K562 (cell line): ENCODE results near the gene OR6K2. TPM values are rescaled to one million over a fixed set of nuclear protein-coding genes. Genes with fewer than 3 reads are reported as not detected.

Source experiments
- C11orf30 ChIP-seq: fragments of 450-650 bp; IDR thresholded peaks from 2 replicates; pipeline ENCODE4 v1.6.1; 2016; ENCODE audit warnings: low read depth, mild to moderate bottlenecking
- GATAD2A ChIP-seq: fragments of 450-650 bp; IDR thresholded peaks from 2 replicates; pipeline ENCODE4 v1.6.1; 2017
- HCFC1 ChIP-seq: IDR thresholded peaks from 2 replicates; pipeline ENCODE4 v1.6.1; 2012; ENCODE audit warnings: low read depth, low read length, improper control_type of control experiment
- LEF1 ChIP-seq: fragments of 450-650 bp; IDR thresholded peaks from 2 replicates; pipeline ENCODE4 v1.6.1; 2016; ENCODE audit warnings: mild to moderate bottlenecking
- MAFF ChIP-seq: IDR thresholded peaks from 2 replicates; pipeline ENCODE4 v1.6.1; 2012; ENCODE audit warnings: low read length, improper control_type of control experiment
- NFE2L1 ChIP-seq: fragments of 450-650 bp; IDR thresholded peaks from 2 replicates; pipeline ENCODE4 v1.6.1; 2016; ENCODE audit warnings: missing genetic modification characterization, low read depth, mild to moderate bottlenecking, missing compliant biosample characterization, moderate library complexity, borderline replicate concordance
- NFIC ChIP-seq: fragments of 450-650 bp; IDR thresholded peaks from 2 replicates; pipeline ENCODE4 v1.6.1; 2017; ENCODE audit warnings: mild to moderate bottlenecking, inconsistent platforms
- POLR2A ChIP-seq: fragments of 450-650 bp; conservative IDR thresholded peaks from 2 replicates; pipeline ENCODE4 v1.6.1; 2016
- TAF9B ChIP-seq: fragments of 450-650 bp; IDR thresholded peaks from 2 replicates; pipeline ENCODE4 v1.6.1; 2018; ENCODE audit warnings: mild to moderate bottlenecking; ENCODE audit not compliant: partially characterized antibody
- THRAP3 ChIP-seq: fragments of 450-650 bp; IDR thresholded peaks from 2 replicates; pipeline ENCODE4 v1.6.1; 2016; ENCODE audit warnings: mild to moderate bottlenecking, inconsistent platforms, borderline replicate concordance
- ZNF584 ChIP-seq: fragments of 200-800 bp; sonication (Bioruptor generic); IDR thresholded peaks from 2 replicates; pipeline ENCODE4 v1.6.1; 2016; ENCODE audit warnings: low read depth, mild to moderate bottlenecking, missing genetic modification characterization, missing compliant biosample characterization
- polyA plus RNA-seq, 8 experiments: library from polyadenylated mRNA; depleted of rRNA in 4 of 8; stranded (reverse) in 5 of 8; unstranded in 3 of 8; fragments of >200 nt; fragmentation: Nextera tagmentation in 2 of 8; fragmentation: Illumina TruSeq in 1 of 8; extraction: Ambion mirVana in 2 of 8; extraction: Trizol in 1 of 8; gene quantifications; 2 replicates each; pipeline versions ENCODE4 v1.2.1 to v1.2.3, GENCODE V29; 2011 to 2014; ENCODE audit warnings: inconsistent platforms in 1 of 8, missing spikeins in 1 of 8
- total RNA-seq, 7 experiments: library from RNA; depleted of rRNA in 6 of 7; stranded (reverse); fragments of >200 nt in 6 of 7; fragmentation: Illumina TruSeq in 2 of 7; extraction: Trizol in 2 of 7; gene quantifications; 2 replicates each; pipeline versions ENCODE4 v1.2.1 to v1.2.3, GENCODE V29; 2011 to 2021; ENCODE audit warnings: low replicate concordance in 1 of 7
- TF ChIP-seq, protein P1 (sequence below), 2 experiments: fragments of 450-650 bp; IDR thresholded peaks; 2 replicates each; pipeline ENCODE4 v1.6.1; 2018; ENCODE audit warnings: mild to moderate bottlenecking in 2 of 2, low read depth in 1 of 2; ENCODE audit not compliant: partially characterized antibody in 2 of 2
- TF ChIP-seq, protein P2 (sequence below): sonication (generic); formaldehyde crosslinking; IDR thresholded peaks from 2 replicates; pipeline ENCODE4 v1.8.0; 2022; ENCODE audit warnings: missing genetic modification reagents, mild to moderate bottlenecking, moderate library complexity, borderline replicate concordance
- TF ChIP-seq, protein P3 (sequence below): fragments of 450-650 bp; IDR thresholded peaks from 2 replicates; pipeline ENCODE4 v1.6.1; 2018; ENCODE audit not compliant: partially characterized antibody
- TF ChIP-seq, protein P4 (sequence below), 2 experiments: fragments of 450-650 bp; IDR thresholded peaks; 2 replicates each; pipeline ENCODE4 v1.6.1; 2016
- TF ChIP-seq, protein P5 (sequence below): fragments of 450-650 bp; IDR thresholded peaks from 2 replicates; pipeline ENCODE4 v1.6.1; 2016; ENCODE audit warnings: low read depth, mild to moderate bottlenecking, moderate library complexity

OR6K2 gene
- total and polyA plus RNA-seq, 9 of the 15 experiments (the other 6 are each of a cell fraction or from before 2014, with no cell fraction given): not detected

GRCh38 chr1:158686111-158687009, 14.1 kb downstream of the OR6K2 start, which contains the start of gene SPTA1 (continued):
- TF ChIP-seq, protein P1, sequence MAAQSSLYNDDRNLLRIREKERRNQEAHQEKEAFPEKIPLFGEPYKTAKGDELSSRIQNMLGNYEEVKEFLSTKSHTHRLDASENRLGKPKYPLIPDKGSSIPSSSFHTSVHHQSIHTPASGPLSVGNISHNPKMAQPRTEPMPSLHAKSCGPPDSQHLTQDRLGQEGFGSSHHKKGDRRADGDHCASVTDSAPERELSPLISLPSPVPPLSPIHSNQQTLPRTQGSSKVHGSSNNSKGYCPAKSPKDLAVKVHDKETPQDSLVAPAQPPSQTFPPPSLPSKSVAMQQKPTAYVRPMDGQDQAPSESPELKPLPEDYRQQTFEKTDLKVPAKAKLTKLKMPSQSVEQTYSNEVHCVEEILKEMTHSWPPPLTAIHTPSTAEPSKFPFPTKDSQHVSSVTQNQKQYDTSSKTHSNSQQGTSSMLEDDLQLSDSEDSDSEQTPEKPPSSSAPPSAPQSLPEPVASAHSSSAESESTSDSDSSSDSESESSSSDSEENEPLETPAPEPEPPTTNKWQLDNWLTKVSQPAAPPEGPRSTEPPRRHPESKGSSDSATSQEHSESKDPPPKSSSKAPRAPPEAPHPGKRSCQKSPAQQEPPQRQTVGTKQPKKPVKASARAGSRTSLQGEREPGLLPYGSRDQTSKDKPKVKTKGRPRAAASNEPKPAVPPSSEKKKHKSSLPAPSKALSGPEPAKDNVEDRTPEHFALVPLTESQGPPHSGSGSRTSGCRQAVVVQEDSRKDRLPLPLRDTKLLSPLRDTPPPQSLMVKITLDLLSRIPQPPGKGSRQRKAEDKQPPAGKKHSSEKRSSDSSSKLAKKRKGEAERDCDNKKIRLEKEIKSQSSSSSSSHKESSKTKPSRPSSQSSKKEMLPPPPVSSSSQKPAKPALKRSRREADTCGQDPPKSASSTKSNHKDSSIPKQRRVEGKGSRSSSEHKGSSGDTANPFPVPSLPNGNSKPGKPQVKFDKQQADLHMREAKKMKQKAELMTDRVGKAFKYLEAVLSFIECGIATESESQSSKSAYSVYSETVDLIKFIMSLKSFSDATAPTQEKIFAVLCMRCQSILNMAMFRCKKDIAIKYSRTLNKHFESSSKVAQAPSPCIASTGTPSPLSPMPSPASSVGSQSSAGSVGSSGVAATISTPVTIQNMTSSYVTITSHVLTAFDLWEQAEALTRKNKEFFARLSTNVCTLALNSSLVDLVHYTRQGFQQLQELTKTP (IDR thresholded peaks at IDR 0.05; ENCODE audit: low read depth in 1 of 2, partially characterized antibody in 2 of 2): peak; percentile 64 to 76
- peak; percentile 75; the same call in 1 of the 2 replicates for TF ChIP-seq GATAD2A
- TF ChIP-seq, protein P2, sequence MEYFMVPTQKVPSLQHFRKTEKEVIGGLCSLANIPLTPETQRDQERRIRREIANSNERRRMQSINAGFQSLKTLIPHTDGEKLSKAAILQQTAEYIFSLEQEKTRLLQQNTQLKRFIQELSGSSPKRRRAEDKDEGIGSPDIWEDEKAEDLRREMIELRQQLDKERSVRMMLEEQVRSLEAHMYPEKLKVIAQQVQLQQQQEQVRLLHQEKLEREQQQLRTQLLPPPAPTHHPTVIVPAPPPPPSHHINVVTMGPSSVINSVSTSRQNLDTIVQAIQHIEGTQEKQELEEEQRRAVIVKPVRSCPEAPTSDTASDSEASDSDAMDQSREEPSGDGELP (CRISPR knock-in tag): peak; percentile 25; the same call in 1 of the 2 replicates
- TF ChIP-seq, protein P3, sequence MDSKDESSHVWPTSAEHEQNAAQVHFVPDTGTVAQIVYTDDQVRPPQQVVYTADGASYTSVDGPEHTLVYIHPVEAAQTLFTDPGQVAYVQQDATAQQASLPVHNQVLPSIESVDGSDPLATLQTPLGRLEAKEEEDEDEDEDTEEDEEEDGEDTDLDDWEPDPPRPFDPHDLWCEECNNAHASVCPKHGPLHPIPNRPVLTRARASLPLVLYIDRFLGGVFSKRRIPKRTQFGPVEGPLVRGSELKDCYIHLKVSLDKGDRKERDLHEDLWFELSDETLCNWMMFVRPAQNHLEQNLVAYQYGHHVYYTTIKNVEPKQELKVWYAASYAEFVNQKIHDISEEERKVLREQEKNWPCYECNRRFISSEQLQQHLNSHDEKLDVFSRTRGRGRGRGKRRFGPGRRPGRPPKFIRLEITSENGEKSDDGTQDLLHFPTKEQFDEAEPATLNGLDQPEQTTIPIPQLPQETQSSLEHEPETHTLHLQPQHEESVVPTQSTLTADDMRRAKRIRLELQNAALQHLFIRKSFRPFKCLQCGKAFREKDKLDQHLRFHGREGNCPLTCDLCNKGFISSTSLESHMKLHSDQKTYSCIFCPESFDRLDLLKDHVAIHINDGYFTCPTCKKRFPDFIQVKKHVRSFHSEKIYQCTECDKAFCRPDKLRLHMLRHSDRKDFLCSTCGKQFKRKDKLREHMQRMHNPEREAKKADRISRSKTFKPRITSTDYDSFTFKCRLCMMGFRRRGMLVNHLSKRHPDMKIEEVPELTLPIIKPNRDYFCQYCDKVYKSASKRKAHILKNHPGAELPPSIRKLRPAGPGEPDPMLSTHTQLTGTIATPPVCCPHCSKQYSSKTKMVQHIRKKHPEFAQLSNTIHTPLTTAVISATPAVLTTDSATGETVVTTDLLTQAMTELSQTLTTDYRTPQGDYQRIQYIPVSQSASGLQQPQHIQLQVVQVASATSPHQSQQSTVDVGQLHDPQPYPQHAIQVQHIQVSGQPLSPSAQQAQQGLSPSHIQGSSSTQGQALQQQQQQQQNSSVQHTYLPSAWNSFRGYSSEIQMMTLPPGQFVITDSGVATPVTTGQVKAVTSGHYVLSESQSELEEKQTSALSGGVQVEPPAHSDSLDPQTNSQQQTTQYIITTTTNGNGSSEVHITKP: peak; percentile 63
- TF ChIP-seq MAFF: peak; percentile 99
- TF ChIP-seq, protein P4, sequence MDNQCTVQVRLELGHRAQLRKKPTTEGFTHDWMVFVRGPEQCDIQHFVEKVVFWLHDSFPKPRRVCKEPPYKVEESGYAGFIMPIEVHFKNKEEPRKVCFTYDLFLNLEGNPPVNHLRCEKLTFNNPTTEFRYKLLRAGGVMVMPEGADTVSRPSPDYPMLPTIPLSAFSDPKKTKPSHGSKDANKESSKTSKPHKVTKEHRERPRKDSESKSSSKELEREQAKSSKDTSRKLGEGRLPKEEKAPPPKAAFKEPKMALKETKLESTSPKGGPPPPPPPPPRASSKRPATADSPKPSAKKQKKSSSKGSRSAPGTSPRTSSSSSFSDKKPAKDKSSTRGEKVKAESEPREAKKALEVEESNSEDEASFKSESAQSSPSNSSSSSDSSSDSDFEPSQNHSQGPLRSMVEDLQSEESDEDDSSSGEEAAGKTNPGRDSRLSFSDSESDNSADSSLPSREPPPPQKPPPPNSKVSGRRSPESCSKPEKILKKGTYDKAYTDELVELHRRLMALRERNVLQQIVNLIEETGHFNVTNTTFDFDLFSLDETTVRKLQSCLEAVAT (IDR thresholded peaks at IDR 0.05): peak; percentile 86 to 91
- peak; percentile 98 for TF ChIP-seq C11orf30
- peak; percentile 75 for TF ChIP-seq TAF9B
- no peak for TF ChIP-seq HCFC1
- peak; percentile 100 for TF ChIP-seq NFE2L1 (tag)
- TF ChIP-seq LEF1: peak; percentile 60
- TF ChIP-seq NFIC: peak; percentile 54
- TF ChIP-seq, protein P5, sequence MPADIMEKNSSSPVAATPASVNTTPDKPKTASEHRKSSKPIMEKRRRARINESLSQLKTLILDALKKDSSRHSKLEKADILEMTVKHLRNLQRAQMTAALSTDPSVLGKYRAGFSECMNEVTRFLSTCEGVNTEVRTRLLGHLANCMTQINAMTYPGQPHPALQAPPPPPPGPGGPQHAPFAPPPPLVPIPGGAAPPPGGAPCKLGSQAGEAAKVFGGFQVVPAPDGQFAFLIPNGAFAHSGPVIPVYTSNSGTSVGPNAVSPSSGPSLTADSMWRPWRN: 0 out of 2 replicates have a peak, but pooled peaks have one; percentile 14
- 0 out of 2 replicates have a peak, but pooled peaks have one; percentile 28 for TF ChIP-seq ZNF584
- peak; percentile 77 for TF ChIP-seq POLR2A
- TF ChIP-seq THRAP3: no peak
